DMS 273 (cell line): ENCODE results near the gene TMED5.
A peak's percentile ranks its signal among the peaks of the same experiment; 100 is the strongest.
"Not testable (repeated sequence)": the region's sequence is repeated elsewhere in the genome, so short reads cannot be mapped to it uniquely, and the experiment has no call there.

Source experiments
- DNase-seq: peaks from one replicate; lab custom pipeline; 2025; ENCODE audit not compliant: unreplicated experiment; lab: John Stamatoyannopoulos, UW

Gene TMED5

GRCh38 chr1:93172778-93173177 is 7.4 kb downstream of the TMED5 start:
- DNase-seq, result no peak

GRCh38 chr1:93171549-93172034 is 8.6 kb downstream of the TMED5 start:
- no peak for DNase-seq

GRCh38 chr1:93170141-93170678 is 10.0 kb downstream of the TMED5 start:
- not testable (repeated sequence) for DNase-seq

DNA sequence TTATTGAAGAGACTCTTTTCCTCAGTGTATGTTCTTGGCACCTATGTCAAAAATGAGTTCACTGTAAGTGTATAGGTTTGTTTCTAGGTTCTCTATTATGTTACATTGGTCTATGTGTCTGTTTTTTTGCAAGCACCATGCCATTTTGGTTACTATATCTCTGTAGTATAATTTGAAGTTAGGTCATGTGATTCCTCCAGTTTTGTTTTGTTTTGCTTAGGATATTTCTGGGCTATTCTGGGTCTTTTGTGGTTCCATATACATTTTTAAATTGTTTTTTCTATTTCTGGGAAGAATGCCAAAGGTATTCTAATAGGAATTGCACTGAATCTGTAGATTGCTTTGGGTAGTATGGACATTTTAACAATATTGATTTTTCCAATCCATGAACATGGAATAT is 13.2 kb downstream of the TMED5 start:
- DNase-seq, result no peak

DNA sequence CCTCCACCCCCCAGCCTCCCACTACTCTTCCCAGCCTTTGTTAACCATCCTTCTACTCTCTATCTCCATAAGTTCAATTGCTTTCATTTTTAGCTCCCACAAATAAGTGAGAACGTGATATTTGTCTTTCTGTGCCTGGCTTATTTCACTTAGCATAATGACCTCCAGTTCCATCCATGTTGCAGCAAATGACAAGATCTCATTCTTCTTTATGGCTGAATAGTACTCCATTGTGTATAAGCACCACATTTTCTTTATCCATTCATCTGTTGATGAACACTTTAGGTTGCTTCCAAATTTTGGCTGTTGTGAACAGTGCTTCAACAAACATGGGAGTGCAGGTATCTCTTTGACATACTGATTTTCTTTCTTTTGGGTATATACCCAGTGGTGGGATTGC is 14.3 kb downstream of the TMED5 start:
- not testable (repeated sequence) for DNase-seq

GRCh38 chr1:93164816-93165215 is 15.4 kb downstream of the TMED5 start:
- no peak for DNase-seq

DNA sequence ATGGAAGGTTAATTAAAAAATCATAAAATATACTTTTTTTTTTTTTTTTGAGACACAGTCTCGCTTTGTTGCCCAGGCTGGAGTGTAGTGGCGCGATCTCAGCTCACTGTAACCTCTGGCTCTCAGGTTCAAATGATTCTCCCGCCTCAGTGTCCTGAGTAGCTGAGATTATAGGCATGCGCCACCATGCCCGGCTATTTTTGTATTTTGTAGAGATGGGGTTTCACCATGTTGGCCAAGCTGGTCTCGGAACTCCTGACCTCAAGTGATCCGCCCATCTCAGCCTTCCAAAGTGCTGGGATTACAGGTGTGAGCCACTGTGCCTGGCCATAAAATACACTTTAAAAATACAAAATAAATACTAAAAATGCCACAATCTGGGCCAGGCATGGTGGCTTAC is 16.9 kb downstream of the TMED5 start:
- DNase-seq, result not testable (repeated sequence)

GRCh38 chr1:93159337-93159736 is 20.9 kb downstream of the TMED5 start:
- no peak for DNase-seq

GRCh38 chr1:93155335-93155734 is 24.9 kb downstream of the TMED5 start:
- DNase-seq, result no peak

DNA sequence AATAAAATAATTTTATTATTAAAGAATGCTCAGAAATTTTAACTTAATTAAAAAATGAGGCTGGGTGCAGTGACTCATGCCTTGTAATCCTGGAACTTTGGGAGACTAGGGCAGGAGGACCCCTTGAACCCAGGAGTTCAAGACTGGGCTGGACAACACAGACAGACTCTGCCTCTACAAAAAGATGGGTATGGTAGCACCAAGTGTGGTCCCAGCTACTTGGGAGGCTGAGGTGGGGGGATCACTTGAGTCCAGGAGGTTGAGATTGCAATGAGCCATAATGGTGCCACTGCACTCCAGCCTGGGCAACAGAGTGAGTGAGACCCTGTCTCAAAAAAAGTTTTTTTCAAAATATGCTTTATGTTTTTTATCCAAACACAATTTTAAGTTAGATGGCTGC is 25.3 kb downstream of the TMED5 start:
- no peak for DNase-seq

DNA sequence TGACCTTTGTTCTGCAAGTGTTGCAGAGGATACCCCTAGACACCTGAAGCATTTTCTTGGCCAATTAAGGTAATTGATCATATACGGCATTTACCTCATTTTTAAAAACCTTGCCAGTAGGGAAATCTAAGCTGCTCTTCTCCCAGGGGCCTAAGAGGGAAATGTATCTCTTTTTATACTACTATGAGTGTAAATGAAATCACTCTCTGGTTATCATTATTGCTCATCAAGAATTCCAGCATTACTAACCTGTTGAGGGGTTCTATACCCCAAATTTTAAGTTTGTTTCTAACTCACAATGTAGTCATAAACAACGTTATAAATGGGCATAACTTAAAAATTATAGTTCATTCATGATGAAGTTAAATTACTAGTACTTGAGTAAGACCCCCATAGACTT is 27.4 kb downstream of the TMED5 start:
- no peak for DNase-seq

DNA sequence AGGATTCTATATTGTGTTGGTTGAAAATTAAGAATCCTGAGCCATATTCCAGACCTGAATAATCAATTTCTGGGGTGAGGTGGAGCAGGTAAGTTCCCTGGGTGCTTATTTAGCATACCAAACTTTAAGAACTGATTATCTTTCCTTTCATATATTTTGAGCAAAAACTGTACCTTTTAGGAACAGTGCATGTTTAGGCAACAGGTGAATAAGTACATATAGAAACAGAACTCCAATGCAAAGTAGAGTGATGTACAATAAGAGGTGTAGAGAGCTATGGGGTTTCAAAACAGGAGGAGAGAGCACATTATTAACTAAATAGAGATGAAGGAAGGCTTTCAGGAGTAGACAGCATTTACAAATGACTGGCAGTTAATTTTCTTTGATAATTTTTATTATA is 28.7 kb downstream of the TMED5 start:
- DNase-seq, result no peak

DNA sequence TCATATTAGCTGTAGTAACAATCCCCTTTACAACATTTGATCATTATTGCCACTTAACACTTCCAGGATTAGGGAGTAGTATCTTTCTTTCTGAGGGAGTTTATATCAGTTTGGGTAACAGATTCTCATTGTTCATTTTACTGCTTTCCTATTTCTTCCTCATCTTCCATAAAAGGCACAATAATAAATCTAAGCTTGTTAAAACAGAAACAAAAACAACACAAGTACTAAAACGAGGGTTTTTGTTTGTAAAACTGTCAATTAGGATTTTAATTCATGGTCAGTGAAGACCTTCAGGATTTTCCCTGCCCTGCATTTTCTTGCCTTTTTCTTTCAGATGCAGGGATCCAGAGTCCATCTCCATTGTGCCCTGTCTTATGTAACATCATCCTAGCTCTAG is 29.5 kb downstream of the TMED5 start:
- DNase-seq, result no peak

GRCh38 chr1:93148001-93148400 is 32.2 kb downstream of the TMED5 start:
- no peak for DNase-seq

DNA sequence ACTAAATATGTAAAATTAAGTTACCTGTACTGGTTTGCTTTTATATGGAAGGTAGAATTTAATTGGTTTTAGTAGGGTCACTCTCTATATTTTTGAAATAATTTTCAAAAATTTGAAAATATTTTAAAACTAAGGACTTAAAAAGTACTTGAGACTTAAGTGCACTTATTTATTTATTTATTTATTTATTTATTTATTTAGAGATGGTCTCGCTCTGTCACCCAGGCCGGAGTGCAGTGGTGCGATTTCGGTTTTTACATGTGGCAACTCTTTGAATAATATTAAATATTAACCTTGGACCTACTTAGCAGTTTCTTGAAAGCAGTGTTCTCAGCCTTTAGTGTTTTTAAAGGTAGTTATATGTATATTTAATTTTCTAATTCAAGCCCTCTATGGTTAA is 36.4 kb downstream of the TMED5 start:
- DNase-seq, result no peak

- DNase-seq, result peak; percentile 11
Observed at GRCh38 chr1:93143136-93143535, 37.1 kb downstream of the TMED5 start.

DNA sequence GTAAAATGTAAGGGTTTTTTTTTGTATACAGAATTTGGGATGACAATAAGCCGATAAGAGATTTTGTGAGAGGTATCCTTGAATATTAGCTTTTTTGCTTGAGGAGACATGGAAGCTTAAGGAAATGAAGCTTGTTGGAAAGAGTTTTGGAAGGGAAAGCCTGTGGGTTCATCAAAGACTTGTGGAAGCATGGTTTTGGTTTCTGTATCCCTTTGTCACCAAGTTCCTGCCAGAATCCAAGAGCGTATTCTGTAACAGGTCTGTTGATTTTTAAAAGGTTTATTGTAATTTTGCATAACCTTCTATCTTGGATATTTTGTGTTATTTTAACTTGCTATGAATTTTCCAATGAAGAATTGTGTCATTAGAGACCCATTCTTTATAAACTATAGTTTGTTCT is 38.1 kb downstream of the TMED5 start:
- DNase-seq, result no peak

DNA sequence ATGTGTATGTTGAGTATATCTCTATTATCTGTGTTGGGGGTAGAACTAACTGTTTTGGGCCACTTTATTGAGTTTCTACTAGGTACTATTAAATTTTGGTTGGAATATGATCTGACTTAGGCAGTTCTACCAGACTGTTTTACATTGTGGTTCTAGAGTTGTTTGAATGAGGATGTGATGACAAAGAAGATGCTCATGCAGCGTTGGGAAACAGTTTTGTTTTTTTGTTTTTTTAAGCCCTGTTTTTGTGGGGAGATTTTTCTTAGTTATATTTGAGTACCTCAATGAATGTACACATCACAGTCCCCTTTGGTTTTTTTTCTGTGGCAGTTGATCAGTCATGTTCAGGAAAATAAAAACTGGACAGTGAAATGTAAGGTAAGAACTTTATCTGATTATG is 40.1 kb downstream of the TMED5 start:
- no peak for DNase-seq

- DNase-seq, result no peak
Observed at GRCh38 chr1:93137604-93138292, 42.5 kb downstream of the TMED5 start.

GRCh38 chr1:93136445-93136844 is 43.8 kb downstream of the TMED5 start:
- DNase-seq, result no peak

DNA sequence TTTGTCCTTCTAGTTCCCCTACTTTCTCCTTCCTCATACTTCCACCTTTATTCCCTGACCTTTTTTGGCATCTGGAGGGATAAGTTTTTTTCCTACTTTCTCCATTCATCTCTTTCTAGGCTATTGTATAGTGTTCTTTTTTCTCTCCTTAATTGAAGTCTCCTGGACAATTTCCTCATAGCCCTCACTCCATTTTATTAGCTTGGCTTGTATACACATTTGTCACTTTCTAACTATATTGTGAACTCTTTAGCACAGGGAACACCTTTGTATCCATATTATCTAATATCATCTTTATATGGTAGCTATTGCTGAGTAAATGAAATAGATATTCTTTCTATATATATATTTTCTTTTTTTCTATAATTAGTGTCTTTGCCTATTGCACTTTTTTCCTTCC is 47.6 kb downstream of the TMED5 start:
- DNase-seq, result no peak

- DNase-seq, result no peak
Observed at GRCh38 chr1:93129507-93130099, 50.6 kb downstream of the TMED5 start.
